ENCODE data around the gene RER1. TPM values are rescaled to one million over a fixed set of nuclear protein-coding genes. Genes with fewer than 3 reads are reported as not detected.

RER1 gene, protein sequence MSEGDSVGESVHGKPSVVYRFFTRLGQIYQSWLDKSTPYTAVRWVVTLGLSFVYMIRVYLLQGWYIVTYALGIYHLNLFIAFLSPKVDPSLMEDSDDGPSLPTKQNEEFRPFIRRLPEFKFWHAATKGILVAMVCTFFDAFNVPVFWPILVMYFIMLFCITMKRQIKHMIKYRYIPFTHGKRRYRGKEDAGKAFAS
- 98.1 and 439 TPM in 2 replicates for total RNA-seq (ENCODE audit: low replicate concordance)

GRCh38 chr1:2391041-2391930 is at the start of gene RER1, which contains the start of gene MORN1:
Gene RER1 (plus strand): TSS chr1:2391841. CDS start chr1:2395791, 3,950 bp downstream.
Gene MORN1 (minus strand): TSS chr1:2391554. CDS start chr1:2391533, 21 bp downstream.
- TF ChIP-seq, protein P1, sequence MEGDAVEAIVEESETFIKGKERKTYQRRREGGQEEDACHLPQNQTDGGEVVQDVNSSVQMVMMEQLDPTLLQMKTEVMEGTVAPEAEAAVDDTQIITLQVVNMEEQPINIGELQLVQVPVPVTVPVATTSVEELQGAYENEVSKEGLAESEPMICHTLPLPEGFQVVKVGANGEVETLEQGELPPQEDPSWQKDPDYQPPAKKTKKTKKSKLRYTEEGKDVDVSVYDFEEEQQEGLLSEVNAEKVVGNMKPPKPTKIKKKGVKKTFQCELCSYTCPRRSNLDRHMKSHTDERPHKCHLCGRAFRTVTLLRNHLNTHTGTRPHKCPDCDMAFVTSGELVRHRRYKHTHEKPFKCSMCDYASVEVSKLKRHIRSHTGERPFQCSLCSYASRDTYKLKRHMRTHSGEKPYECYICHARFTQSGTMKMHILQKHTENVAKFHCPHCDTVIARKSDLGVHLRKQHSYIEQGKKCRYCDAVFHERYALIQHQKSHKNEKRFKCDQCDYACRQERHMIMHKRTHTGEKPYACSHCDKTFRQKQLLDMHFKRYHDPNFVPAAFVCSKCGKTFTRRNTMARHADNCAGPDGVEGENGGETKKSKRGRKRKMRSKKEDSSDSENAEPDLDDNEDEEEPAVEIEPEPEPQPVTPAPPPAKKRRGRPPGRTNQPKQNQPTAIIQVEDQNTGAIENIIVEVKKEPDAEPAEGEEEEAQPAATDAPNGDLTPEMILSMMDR (IDR thresholded peaks at IDR 0.05; ENCODE audit: insufficient read depth, low read length) = no peak
- peak within 1 kb of the TSS; percentile 93 for H3K4me3 ChIP-seq (ENCODE audit: low read depth, low read length)
- DNase-seq (ENCODE audit: low read depth) = peak; percentile 98

DNA sequence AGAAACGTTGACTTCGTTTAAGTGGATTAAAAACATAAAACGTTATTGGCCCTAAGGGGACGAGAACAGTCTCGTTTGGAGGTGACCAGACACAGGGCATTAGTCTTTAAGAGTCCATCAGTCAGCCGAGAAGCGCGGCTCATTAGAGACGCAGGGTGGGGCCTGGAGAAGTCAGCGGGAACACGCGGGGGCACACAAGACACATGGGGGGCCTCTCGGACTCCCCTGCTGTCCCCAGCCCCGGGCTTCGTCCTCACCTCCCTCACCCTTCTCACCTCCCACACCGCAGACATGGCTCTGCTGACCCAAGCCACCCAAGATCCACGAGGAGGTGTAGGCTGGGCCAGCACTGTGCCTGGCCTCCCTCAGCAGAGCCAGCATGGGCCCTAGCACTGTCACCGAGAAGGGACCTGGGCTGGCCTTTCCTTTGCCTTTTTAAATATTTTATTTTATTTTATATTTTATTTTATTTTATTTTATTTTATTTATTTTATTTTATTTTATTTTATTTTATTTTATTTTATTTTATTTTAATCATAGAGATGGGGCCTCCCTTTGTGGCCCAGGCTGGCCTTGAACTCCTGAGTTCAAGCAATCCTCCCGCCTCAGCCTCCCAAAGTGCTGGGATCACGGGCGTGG is 49.1 kb upstream of the RER1 start:
- TF ChIP-seq, protein P1 (IDR thresholded peaks at IDR 0.05; ENCODE audit: insufficient read depth, low read length) = no peak
- DNase-seq (ENCODE audit: low read depth) = no peak
- no peak overlapping the region for H3K4me3 ChIP-seq (ENCODE audit: low read depth, low read length)

DNA sequence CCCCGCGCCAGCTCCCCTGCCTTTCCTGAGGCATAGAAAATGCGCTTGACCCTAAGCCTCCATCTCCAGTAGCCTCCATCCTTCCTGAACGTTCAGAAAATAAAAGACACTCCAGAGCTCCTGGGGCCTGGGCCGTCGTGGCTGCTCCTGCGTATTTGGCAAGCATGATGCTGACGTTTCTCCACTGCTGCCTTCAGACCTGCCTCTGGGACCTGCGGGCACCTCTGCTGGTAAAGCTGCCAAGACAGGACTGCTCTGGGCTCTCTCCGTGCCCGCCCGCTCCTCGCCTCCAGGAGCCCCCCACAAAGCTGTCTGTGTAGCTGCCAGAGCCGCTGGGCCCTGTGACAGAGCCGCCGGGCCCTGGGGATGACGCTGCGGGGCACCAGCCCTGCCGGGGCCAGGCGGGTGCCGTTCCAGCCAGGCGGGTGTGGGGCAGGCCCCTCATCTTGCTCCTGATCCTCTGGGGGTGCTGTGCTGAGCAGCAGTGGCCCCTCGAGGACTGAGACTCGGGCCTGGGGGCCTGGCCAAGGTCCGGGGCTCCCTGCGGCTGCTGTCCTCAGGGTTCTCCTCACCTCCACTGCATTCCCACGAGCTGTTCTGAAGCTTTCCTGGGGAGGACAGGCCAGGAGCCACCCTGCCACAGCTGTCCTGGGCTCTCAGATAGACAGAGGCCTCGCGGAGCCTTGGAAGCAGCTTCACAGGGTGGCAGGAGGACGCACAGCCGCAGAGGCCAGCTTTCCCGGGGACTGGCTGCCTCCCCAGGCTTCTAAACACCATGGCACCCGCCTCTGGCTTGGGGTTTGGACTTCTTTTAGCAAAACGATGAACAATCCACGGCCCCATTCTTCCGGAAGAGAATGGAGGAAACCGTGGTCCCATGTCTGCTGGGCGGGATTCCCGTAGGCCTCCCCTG is 48.4 kb upstream of the RER1 start:
- TF ChIP-seq, protein P1 (IDR thresholded peaks at IDR 0.05; ENCODE audit: insufficient read depth, low read length) = no peak
- DNase-seq (ENCODE audit: low read depth) = no peak
- no peak overlapping the region for H3K4me3 ChIP-seq (ENCODE audit: low read depth, low read length)

- TF ChIP-seq, protein P1 (IDR thresholded peaks at IDR 0.05; ENCODE audit: insufficient read depth, low read length) = no peak
Measured at GRCh38 chr1:2344121-2344681, 47.4 kb upstream of the RER1 start.

GRCh38 chr1:2344744-2345296 is 46.8 kb upstream of the RER1 start:
- DNase-seq (ENCODE audit: low read depth) = no peak

More at GRCh38 chr1:2344121-2344681, 47.4 kb upstream of the RER1 start:
- H3K4me3 ChIP-seq (ENCODE audit: low read depth, low read length) = no peak overlapping the region
- no peak for DNase-seq (ENCODE audit: low read depth)

More at GRCh38 chr1:2344744-2345296, 46.8 kb upstream of the RER1 start:
- TF ChIP-seq, protein P1 (IDR thresholded peaks at IDR 0.05; ENCODE audit: insufficient read depth, low read length) = no peak
- H3K4me3 ChIP-seq (ENCODE audit: low read depth, low read length) = no peak overlapping the region
